Renal cortex interstitium (tissue), 11 donors: ENCODE results near the gene PLAC8L1. TPM values are rescaled to one million over a fixed set of nuclear protein-coding genes. Genes with fewer than 3 reads are reported as not detected.

ENCODE experiments used
- DNase-seq, 11 donors: peaks; one replicate each; pipeline ENCODE4 v3.0.0-alpha.2; 2013; ENCODE audit warnings: low read depth in 9 of 11, low spot score in 4 of 11; ENCODE audit errors: extremely low read depth in 1 of 11
- polyA plus RNA-seq, 3 donors: library from polyadenylated mRNA; unstranded; fragments of 120-200 nt; gene quantifications; one replicate each; pipeline ENCODE4 v1.2.1, GENCODE V29; 2013; ENCODE audit not compliant: insufficient read length in 3 of 3

PLAC8L1 gene
- polyA plus RNA-seq, 3 donors: 0.76 to 1.1 (median 1.0) TPM

- no peak for DNase-seq
Observed at GRCh38 chr5:146051678-146052077, 53.7 kb downstream of the PLAC8L1 start.

- DNase-seq: no peak
Observed at GRCh38 chr5:146050086-146050485, 55.3 kb downstream of the PLAC8L1 start.

- DNase-seq: no peak
Observed at GRCh38 chr5:146049704-146050026, 55.7 kb downstream of the PLAC8L1 start.

- peak; percentile 50 to 80 (median 61) for DNase-seq
Observed at GRCh38 chr5:146048994-146049703, 56.2 kb downstream of the PLAC8L1 start.

GRCh38 chr5:146047396-146047795, 58.0 kb downstream of the PLAC8L1 start:
- DNase-seq: no peak

- no peak for DNase-seq
Observed at GRCh38 chr5:146043722-146044121, 61.7 kb downstream of the PLAC8L1 start.

GRCh38 chr5:146042628-146043279, 62.6 kb downstream of the PLAC8L1 start:
- no peak for DNase-seq

- no peak for DNase-seq
Observed at GRCh38 chr5:146041180-146041789, 64.1 kb downstream of the PLAC8L1 start.

GRCh38 chr5:146040527-146040926, 64.8 kb downstream of the PLAC8L1 start:
- no peak for DNase-seq

- no peak for DNase-seq
Observed at GRCh38 chr5:146039420-146039819, 66.0 kb downstream of the PLAC8L1 start.

GRCh38 chr5:146034605-146035004, 70.8 kb downstream of the PLAC8L1 start:
- DNase-seq: no peak

Other genes with a start within 250 kb of the PLAC8L1 start
- not detected for gene GRXCR2, start 232.6 kb downstream of the PLAC8L1 start, polyA plus RNA-seq
- 1 to 10 TPM; 4.6 to 5.9 (median 5.2) TPM for gene SH3RF2, start 169.0 kb downstream of the PLAC8L1 start, polyA plus RNA-seq
- 100 to 1,000 TPM; 134 to 157 (median 134) TPM for gene LARS1, start 77.1 kb upstream of the PLAC8L1 start, polyA plus RNA-seq
- gene RBM27, start 98.0 kb upstream of the PLAC8L1 start, polyA plus RNA-seq: 10 to 100 TPM; 27.0 to 32.0 (median 28.3) TPM
- under 1 TPM; 0.17 to 0.22 (median 0.17) TPM for gene POU4F3, start 233.3 kb upstream of the PLAC8L1 start, polyA plus RNA-seq